Gastroesophageal sphincter (tissue), 4 donors: ENCODE results near the gene FES. TPM values are rescaled to one million over a fixed set of nuclear protein-coding genes. Genes with fewer than 3 reads are reported as not detected.
A peak's percentile ranks its signal among the peaks of the same experiment; 100 is the strongest.
"Not testable (repeated sequence)": the region's sequence is repeated elsewhere in the genome, so short reads cannot be mapped to it uniquely, and the experiment has no call there.

ENCODE experiments used
- ATAC-seq: fragments of 150-250 bp; one replicate; pipeline ENCODE4 v1.9.1; 2016; ENCODE audit warnings: mild to moderate bottlenecking, moderate library complexity
- H3K27ac ChIP-seq, 4 donors: fragments of 200-600 bp; sonication (generic) in 3 of 4; 1 replicate in 3 of 4; 2 replicates in 1 of 4; pipeline ENCODE4 v1.5.1; 2016 to 2019
- H3K27me3 ChIP-seq: fragments of 200-600 bp; sonication (generic); one replicate; pipeline ENCODE4 v1.5.1; 2019
- H3K36me3 ChIP-seq, 2 donors: fragments of 200-600 bp; sonication (generic); one replicate each; pipeline ENCODE4 v1.5.1; 2019; ENCODE audit warnings: control low read depth in 1 of 2
- H3K4me1 ChIP-seq, 3 donors: fragments of 200-600 bp; sonication (generic); 1 replicate in 2 of 3; 2 replicates in 1 of 3; pipeline ENCODE4 v1.5.1; 2016 to 2019; ENCODE audit warnings: control low read depth in 2 of 3
- H3K4me3 ChIP-seq, 2 donors: fragments of 200-600 bp; sonication (generic); one replicate each; pipeline ENCODE4 v1.5.1; 2019; ENCODE audit warnings: mild to moderate bottlenecking in 1 of 2, moderate library complexity in 1 of 2
- H3K9me3 ChIP-seq, 3 donors: fragments of 200-600 bp; sonication (generic); one replicate each; pipeline ENCODE4 v1.5.1; 2017 to 2019; ENCODE audit warnings: control low read depth in 2 of 3
- CTCF ChIP-seq, 4 experiments: fragments of 200-600 bp in 2 of 4; fragments of 450-650 bp in 2 of 4; sonication (generic) in 1 of 4; IDR thresholded peaks; one replicate each; pipeline ENCODE4 v1.5.1; 2017 to 2019; ENCODE audit warnings: antibody characterized with exemption in 4 of 4, mild to moderate bottlenecking in 2 of 4, moderate library complexity in 2 of 4
- EP300 ChIP-seq: sonication (generic); formaldehyde crosslinking; IDR thresholded peaks from one replicate; pipeline ENCODE4 v1.6.1; 2017; ENCODE audit warnings: antibody characterized with exemption, mild to moderate bottlenecking
- POLR2A ChIP-seq, 2 donors: fragments of 450-650 bp; IDR thresholded peaks; one replicate each; pipeline ENCODE4 v1.6.1; 2017; ENCODE audit warnings: antibody characterized with exemption in 2 of 2, mild to moderate bottlenecking in 2 of 2, moderate library complexity in 1 of 2
- POLR2AphosphoS5 ChIP-seq: sonication (generic); formaldehyde crosslinking; IDR thresholded peaks from one replicate; pipeline ENCODE4 v1.6.1; 2017; ENCODE audit warnings: antibody characterized with exemption
- WGBS, 2 donors: methylation state at CpG; one replicate each; pipeline ENCODE4 v1.1.5; 2018; ENCODE audit warnings: low coverage in 1 of 2; 5-methylcytosine and 5-hydroxymethylcytosine counted together
- total RNA-seq, 4 donors: library from RNA; depleted of rRNA; stranded (reverse); fragments of >200 nt; gene quantifications; one replicate each; pipeline ENCODE4 v1.1.0, GENCODE V29; 2016

FES gene
- total RNA-seq, 4 donors from 2014 or later: 40.1 to 70.4 (median 43.5) TPM

DNA sequence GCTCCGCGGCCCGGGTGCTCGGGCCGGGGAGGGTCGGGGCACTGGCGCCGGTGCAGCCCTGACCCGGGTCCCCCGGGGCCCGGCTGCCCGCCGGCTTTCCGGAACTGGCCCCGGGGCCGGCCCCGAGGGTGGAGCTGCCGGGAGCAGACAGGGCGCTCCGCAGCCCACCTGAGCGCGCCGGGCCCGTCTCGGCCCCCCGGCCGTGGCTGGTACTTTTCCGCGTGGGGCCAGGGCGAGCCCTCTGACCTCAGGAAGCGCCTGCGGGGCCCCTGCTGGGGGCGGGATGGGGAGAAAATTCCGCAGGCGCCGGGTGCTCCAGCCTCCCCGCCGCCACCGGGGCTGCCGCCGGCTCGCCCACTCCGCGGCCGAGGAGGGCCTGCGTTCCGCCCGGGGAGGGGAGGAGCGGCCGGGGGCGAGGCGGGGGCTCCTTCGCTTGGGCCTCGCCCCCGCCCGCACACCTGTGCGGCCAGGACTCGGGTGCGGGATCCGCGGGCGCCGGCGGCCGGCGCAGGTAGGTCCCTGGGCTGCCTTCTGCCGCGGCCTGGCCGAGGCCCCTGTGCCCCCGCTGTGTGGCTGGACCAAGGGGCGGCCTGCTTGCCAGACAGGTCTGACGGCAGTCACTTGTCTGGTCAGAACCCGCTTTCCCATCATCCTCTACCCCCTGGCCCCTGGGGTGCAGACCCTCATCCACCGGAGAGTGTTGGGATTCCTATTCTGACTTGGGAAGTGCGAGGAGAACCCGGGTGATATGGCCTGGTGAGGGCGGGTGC is 12.4 kb upstream of the FES start:
- no peak for TF ChIP-seq POLR2AphosphoS5
- TF ChIP-seq CTCF (IDR thresholded peaks at IDR 0.05): no peak
- no peak for TF ChIP-seq POLR2A (IDR thresholded peaks at IDR 0.05)
- TF ChIP-seq EP300: no peak
- peak overlapping the region; percentile 96 to 99 for H3K4me3 ChIP-seq
- WGBS, 2 donors: no CpG with 5 or more reads among the region's 77 CpGs
- no peaks in the 10 kb centered on the region for H3K9me3 ChIP-seq
- no peaks in the 10 kb centered on the region for H3K27me3 ChIP-seq
- H3K27ac ChIP-seq: peak overlapping the region; percentile 83 to 96 (median 94)
- H3K36me3 ChIP-seq: peaks cover 0 to 18% of the 10 kb centered on the region in 2 donors
- peak; percentile 18 for ATAC-seq
- H3K4me1 ChIP-seq: peaks cover 0 to 51% (median 38%) of the 10 kb centered on the region in 3 donors

DNA sequence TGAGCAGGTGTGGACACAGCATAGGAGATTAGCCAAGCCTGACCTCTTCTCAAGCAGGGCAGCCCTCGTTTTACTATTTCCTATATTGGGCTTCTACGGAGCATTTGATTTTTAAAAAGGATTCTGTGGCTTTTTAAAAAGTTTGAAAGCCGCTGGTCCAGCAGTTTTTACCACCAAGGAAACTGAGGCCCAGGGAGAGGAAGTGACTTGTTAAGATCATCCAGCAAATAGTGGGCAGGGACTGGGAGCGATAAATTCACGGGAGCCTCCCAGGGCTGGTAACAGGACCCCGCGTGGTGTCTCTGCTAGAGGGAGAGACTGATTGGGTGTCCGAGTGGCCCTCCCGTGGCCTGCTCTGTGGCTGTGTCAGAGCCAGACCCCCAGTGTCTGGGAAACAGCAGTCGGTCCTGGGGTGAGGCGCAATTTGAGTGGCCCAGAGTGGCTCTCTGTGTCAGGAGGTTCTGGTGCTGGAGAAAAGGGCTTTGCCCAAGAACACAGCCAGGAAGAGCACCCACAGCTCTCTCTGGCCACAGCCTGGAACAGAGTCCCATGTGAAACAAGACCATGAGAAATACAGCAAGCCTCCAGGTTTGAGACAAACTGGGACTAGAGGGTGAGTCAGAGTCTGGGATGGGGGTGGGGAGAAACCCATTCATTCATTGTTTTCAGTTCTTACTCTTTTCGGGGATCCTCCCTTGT is 11.7 kb upstream of the FES start:
- ATAC-seq: no peak
- Histone ChIP-seq H3K4me1 (peaks cover 0 to 51% (median 38%) of the 10 kb centered on the region in 3 donors), H3K9me3 (no peaks in the 10 kb centered on the region), H3K27ac (peak overlapping the region; percentile 83 to 96 (median 94)), H3K4me3 (peak overlapping the region; percentile 96 to 99), H3K27me3 (no peaks in the 10 kb centered on the region), H3K36me3 (peaks cover 0 to 25% of the 10 kb centered on the region in 2 donors)
- WGBS, 2 donors: 14 to 40% methylated on average over 2 to 9 of the region's 12 CpGs
- peak in 1 of 2 donors; percentile 21 for TF ChIP-seq POLR2A (IDR thresholded peaks at IDR 0.05)
- TF ChIP-seq CTCF (IDR thresholded peaks at IDR 0.05): no peak
- peak; percentile 59 for TF ChIP-seq POLR2AphosphoS5

GRCh38 chr15:90873488-90873997 is 10.8 kb upstream of the FES start:
- H3K9me3 ChIP-seq: no peaks in the 10 kb centered on the region
- 40 to 43% methylated on average over 1 of the region's 6 CpGs for WGBS, 2 donors
- H3K27ac ChIP-seq: peak overlapping the region in 3 of 4 donors; percentile 19 to 96 (median 95)
- peaks cover 0 to 51% (median 38%) of the 10 kb centered on the region in 3 donors for H3K4me1 ChIP-seq
- TF ChIP-seq CTCF (IDR thresholded peaks at IDR 0.05) (no peak), POLR2A (IDR thresholded peaks at IDR 0.05) (no peak), EP300 (no peak), POLR2AphosphoS5 (no peak)
- no peak for ATAC-seq
- peaks cover 0 to 34% of the 10 kb centered on the region in 2 donors for H3K36me3 ChIP-seq
- peak overlapping the region in 1 of 2 donors; percentile 99 for H3K4me3 ChIP-seq
- H3K27me3 ChIP-seq: no peaks in the 10 kb centered on the region

GRCh38 chr15:90873998-90874605 is 10.2 kb upstream of the FES start:
- peaks cover 0 to 47% (median 36%) of the 10 kb centered on the region in 3 donors for H3K4me1 ChIP-seq
- peak overlapping the region in 2 of 4 donors; percentile 19 to 96 for H3K27ac ChIP-seq
- TF ChIP-seq EP300 (no peak), POLR2A (IDR thresholded peaks at IDR 0.05) (no peak), POLR2AphosphoS5 (no peak), CTCF (IDR thresholded peaks at IDR 0.05) (no peak)
- no peaks in the 10 kb centered on the region for H3K27me3 ChIP-seq
- WGBS, 2 donors: no CpG with 5 or more reads among the region's 15 CpGs
- H3K9me3 ChIP-seq: no peaks in the 10 kb centered on the region
- H3K4me3 ChIP-seq: peak overlapping the region in 1 of 2 donors; percentile 99
- no peak for ATAC-seq
- peaks cover 0 to 40% of the 10 kb centered on the region in 2 donors for H3K36me3 ChIP-seq

DNA sequence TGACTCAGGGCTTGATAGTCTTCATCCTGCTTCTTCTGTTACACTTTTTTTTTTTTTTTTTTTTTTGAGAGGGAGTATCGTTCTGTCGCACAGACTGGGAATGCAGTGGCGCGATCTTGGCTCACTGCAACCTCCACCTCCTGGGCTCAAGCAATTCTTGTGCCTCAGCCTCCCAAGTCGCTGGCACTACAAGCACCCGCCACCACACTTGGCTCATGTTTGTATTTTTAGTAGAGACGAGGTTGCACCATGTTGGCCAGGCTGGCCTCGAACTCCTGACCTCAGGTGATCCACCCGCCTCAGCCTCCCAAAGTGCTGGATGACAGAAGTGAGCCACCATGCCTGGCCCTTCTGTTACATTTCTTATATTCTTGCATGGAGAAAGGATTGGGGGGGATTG is 9.3 kb upstream of the FES start:
- 89 to 90% methylated on average over 2 to 4 of the region's 9 CpGs for WGBS, 2 donors
- H3K9me3 ChIP-seq, H3K27ac ChIP-seq, ATAC-seq, H3K4me3 ChIP-seq, H3K27me3 ChIP-seq: not testable (repeated sequence)
- H3K36me3 ChIP-seq: peaks cover 0 to 49% of the 10 kb centered on the region in 2 donors
- H3K4me1 ChIP-seq: peaks cover 0 to 38% (median 28%) of the 10 kb centered on the region in 3 donors
